Neural cell (in vitro differentiated cells): ENCODE data around the gene LINGO1.

Experiments used
- EZH2 ChIP-seq: fragments of 200-600, 300-800 bp; shearing (Covaris generic), sonication (generic); IDR thresholded peaks from 2 replicates; pipeline ENCODE4 v1.6.1; 2014; ENCODE audit warnings: antibody characterized with exemption, low read length, borderline replicate concordance, mild to moderate bottlenecking; ENCODE audit not compliant: insufficient read depth, poor library complexity, severe bottlenecking
- TF ChIP-seq, protein P1 (sequence below): fragments of 450-650 bp; IDR thresholded peaks from 2 replicates; pipeline ENCODE4 v1.5.1; 2014; ENCODE audit warnings: antibody characterized with exemption, mild to moderate bottlenecking, moderate library complexity; ENCODE audit not compliant: poor library complexity, severe bottlenecking

DNA sequence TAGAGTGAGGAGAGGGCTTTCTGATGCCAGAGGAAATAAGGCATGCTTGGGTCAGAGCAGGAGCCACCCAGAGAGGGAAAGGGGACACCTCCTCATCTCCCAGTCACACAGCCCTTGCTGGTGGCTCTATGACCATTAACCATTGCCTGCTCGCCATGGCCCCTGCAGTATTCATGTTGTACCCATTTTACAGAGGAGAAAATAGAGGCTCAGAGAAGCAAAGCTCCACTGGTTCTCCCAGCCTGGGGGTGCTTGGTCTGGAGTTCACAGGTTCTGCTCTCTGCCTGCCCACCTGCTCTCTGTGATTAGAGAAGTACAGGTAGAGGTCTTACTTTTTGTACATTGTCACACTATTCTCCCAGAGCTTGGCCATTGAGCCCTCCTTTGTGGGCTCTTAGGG lies 56.2 kb downstream of the LINGO1 start:
- TF ChIP-seq EZH2 = no peak
- TF ChIP-seq, protein P1, sequence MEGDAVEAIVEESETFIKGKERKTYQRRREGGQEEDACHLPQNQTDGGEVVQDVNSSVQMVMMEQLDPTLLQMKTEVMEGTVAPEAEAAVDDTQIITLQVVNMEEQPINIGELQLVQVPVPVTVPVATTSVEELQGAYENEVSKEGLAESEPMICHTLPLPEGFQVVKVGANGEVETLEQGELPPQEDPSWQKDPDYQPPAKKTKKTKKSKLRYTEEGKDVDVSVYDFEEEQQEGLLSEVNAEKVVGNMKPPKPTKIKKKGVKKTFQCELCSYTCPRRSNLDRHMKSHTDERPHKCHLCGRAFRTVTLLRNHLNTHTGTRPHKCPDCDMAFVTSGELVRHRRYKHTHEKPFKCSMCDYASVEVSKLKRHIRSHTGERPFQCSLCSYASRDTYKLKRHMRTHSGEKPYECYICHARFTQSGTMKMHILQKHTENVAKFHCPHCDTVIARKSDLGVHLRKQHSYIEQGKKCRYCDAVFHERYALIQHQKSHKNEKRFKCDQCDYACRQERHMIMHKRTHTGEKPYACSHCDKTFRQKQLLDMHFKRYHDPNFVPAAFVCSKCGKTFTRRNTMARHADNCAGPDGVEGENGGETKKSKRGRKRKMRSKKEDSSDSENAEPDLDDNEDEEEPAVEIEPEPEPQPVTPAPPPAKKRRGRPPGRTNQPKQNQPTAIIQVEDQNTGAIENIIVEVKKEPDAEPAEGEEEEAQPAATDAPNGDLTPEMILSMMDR = no peak
